ENCODE results near the gene RBMS2.

GRCh38 chr12:56551070-56551469 is 29.4 kb downstream of the RBMS2 start:
- TF ChIP-seq POLR2AphosphoS5 (IDR thresholded peaks at IDR 0.05; ENCODE audit: borderline replicate concordance, low read depth, low read length) (no peak), EZH2 (IDR thresholded peaks at IDR 0.05) (no peak)
